ENCODE results near the gene HES1. TPM values are rescaled to one million over a fixed set of nuclear protein-coding genes. Genes with fewer than 3 reads are reported as not detected.
"Not testable (repeated sequence)": the region's sequence is repeated elsewhere in the genome, so short reads cannot be mapped to it uniquely, and the experiment has no call there.

The HES1 gene
- total RNA-seq, 2 experiments from 2014 or later, result 0.28 to 0.35 TPM

DNA sequence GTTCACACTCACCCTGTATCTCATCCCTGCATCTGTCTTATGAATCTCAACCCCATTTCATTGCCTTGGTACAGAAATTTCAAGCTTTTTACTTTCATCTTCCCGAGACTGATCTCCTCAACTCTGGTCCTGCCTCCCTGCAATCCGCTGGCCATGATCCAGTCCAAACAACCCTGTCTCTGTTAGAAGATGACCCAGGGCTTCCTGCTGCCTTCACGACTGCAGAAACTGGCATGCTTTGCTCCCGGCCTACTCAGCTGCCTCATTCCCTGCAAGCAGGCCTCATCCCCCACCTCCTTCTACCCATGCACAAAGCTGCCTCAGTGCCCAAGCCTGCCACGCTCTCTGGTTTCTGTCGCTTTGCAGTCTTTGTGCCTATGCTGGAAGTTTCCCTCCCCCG lies 12.4 kb downstream of the HES1 start:
- Mint-ChIP-seq H3K36me3 (no peaks in the 10 kb centered on the region), H3K4me1 (no peaks in the 10 kb centered on the region), H3K27ac (no peak overlapping the region), H3K27me3 (peaks cover 56% of the 10 kb centered on the region), H3K4me3 (no peak overlapping the region), H3K9me3 (ENCODE audit: low read depth) (no peaks in the 10 kb centered on the region)
- ATAC-seq (no peak), DNase-seq (no peak)
- CTCF ChIA-PET, result no interaction called here

DNA sequence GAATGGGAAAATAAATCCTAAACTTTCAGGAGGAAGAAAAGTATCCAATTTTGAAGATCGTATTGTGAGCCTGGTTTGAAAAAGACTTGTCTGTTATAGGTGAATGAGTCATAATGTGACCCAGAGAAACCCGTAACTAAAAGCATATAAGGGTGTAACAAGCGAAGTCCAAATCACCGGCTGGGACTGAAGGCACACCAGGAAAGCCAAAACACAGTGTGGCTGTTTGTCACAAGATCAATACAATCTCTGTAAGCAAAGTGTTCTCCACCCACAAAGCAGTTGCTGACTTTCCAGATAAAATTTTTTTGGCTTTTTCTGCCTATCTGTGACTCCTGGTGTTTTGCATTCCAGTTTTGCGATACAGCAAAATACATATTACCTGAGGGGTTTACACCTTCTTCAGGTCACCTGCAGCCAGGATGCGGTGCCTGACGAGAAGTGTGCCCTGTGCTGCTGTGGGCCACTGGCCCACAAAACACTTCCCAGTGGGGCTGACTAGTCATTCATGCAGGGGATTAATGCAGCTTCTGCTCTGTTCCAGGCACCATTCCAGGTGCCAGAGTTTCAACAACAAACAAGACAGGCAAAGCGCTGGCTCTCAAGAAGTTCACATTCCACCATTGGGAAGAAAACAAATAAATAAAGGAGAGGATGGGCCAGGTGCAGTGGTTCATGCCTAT lies 14.4 kb downstream of the HES1 start:
- DNase-seq (no peak), ATAC-seq (no peak)
- CTCF ChIA-PET, result no interaction called here
- H3K27me3 Mint-ChIP-seq, result peaks cover 56% of the 10 kb centered on the region
- no peak overlapping the region for H3K27ac Mint-ChIP-seq
- no peak overlapping the region for H3K4me3 Mint-ChIP-seq
- H3K4me1 Mint-ChIP-seq, result no peaks in the 10 kb centered on the region
- H3K36me3 Mint-ChIP-seq, result no peaks in the 10 kb centered on the region
- H3K9me3 Mint-ChIP-seq (ENCODE audit: low read depth), result no peaks in the 10 kb centered on the region

DNA sequence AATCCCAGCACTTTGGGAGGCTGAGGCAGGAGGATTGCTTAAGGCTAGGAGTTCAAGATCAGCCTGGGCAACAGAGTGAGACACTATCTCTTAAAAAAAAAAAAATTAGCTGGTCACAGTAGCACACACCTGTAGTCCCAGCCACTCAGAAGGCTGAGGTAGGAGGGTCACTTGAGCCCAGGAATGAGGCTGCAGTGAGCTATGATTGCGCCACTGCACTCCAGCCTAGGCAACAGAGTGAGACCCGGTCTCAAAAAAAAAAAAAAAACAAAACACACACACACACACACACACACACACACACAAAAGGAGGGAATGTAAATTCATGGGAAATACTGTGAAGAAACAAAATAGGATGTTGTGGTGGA lies 15.0 kb downstream of the HES1 start:
- H3K27ac Mint-ChIP-seq; H3K36me3 Mint-ChIP-seq; DNase-seq; H3K4me3 Mint-ChIP-seq; H3K9me3 Mint-ChIP-seq (ENCODE audit: low read depth); H3K4me1 Mint-ChIP-seq; CTCF ChIA-PET; ATAC-seq: not testable (repeated sequence)
- peaks cover 52% of the 10 kb centered on the region for H3K27me3 Mint-ChIP-seq

DNA sequence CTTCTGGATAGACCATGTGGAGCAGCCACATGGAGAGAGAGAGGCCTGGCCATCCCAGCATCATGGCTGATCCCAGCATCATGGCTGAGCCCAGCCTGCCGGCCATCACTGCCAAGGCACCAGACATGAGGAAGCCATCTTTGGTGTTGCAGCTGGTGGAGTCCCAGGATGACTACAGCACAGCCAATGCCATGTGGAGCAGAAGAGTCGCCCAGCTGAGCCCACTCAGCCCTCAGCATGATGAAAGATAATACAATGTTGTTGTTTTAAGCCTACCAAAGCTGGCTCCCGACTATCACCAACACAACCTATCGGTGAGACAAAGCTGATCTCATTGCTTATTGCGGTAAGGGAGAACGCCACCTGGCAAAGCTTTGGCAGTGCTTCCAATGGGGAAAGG lies 18.4 kb downstream of the HES1 start:
- DNase-seq (no peak), ATAC-seq (no peak)
- Mint-ChIP-seq H3K27me3 (peaks cover 57% of the 10 kb centered on the region), H3K36me3 (no peaks in the 10 kb centered on the region), H3K4me1 (no peaks in the 10 kb centered on the region), H3K9me3 (ENCODE audit: low read depth) (no peaks in the 10 kb centered on the region), H3K27ac (no peak overlapping the region), H3K4me3 (no peak overlapping the region)
- CTCF ChIA-PET, result interaction anchor here (1.1 kb wide), 1 partner anchor 13 kb away, joined by 3 read pairs; no protein-coding TSS in a partner anchor

DNA sequence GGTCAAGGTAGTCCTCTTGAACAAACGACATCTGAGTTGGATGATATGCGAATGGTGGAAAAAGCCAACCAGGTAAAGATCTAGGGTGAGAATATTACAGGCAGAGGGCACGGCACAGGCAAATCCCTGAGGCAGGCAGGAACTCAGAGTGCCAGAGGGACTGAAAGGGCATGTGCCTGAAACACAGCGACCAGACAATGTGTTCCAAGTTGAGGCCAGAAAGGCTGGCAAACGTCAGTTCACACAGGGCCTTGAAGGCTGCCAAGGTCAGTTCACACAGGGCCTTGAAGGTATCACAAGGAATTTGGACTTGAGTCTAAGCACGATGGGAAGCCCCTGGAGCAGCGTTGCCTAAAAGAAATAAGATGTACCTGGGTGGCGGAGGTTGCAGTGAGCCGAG lies 20.1 kb downstream of the HES1 start:
- Mint-ChIP-seq H3K36me3 (no peaks in the 10 kb centered on the region), H3K9me3 (ENCODE audit: low read depth) (no peaks in the 10 kb centered on the region), H3K4me3 (no peak overlapping the region), H3K27me3 (peaks cover 55% of the 10 kb centered on the region), H3K4me1 (no peaks in the 10 kb centered on the region), H3K27ac (no peak overlapping the region)
- CTCF ChIA-PET, result no interaction called here
- DNase-seq (no peak), ATAC-seq (no peak)

DNA sequence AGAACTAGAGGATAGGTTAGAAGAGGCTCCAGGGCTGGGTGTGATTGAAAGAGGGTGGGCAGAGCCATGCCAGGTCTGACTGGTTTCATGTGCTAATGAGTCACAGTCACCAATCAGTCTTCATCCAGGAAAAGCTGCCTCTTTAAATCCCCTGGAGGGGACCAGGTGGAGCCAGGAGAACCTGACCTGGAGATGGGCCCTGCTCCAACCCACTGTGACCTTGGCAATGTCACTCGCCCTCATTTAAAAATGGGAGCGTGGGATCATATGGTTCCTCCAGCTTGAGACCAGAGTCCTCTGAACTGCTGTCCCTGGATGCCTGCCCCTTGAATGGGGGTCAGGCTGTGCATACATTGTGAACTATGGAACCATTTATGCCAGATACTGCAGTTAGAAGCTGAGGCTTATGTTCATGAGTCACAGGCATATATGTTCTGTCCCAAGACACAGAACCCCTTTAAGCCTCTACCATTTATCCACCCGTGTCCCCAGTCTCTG lies 23.0 kb downstream of the HES1 start:
- Mint-ChIP-seq H3K27ac (no peak overlapping the region), H3K27me3 (peaks cover 63% of the 10 kb centered on the region), H3K4me1 (no peaks in the 10 kb centered on the region), H3K9me3 (ENCODE audit: low read depth) (no peaks in the 10 kb centered on the region), H3K4me3 (no peak overlapping the region), H3K36me3 (no peaks in the 10 kb centered on the region)
- CTCF ChIA-PET, result no interaction called here
- no peak for DNase-seq
- ATAC-seq, result no peak

DNA sequence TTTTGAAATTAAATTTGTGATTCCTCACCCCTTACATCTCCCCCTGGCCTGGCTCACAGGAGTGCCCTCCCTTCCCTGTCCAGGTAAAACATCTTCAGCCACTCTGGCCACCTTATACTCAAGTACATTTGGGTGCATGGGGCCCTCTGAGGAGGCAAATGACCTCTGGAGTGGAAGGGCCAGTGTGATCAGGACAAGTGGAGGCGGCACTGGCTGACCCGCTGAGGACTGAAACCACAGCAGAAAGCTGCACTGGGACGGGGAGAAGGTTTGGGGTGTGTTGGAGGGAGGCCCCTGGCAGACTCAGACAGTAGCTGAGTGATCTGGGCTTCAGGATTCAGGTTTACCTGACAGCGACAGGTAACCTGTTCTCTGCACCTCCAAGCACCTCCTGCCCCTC lies 24.2 kb downstream of the HES1 start:
- peaks cover 64% of the 10 kb centered on the region for H3K27me3 Mint-ChIP-seq
- no peaks in the 10 kb centered on the region for H3K4me1 Mint-ChIP-seq
- H3K9me3 Mint-ChIP-seq (ENCODE audit: low read depth), result no peaks in the 10 kb centered on the region
- H3K27ac Mint-ChIP-seq, result no peak overlapping the region
- ATAC-seq (no peak), DNase-seq (no peak)
- H3K4me3 Mint-ChIP-seq, result no peak overlapping the region
- CTCF ChIA-PET, result no interaction called here
- H3K36me3 Mint-ChIP-seq, result no peaks in the 10 kb centered on the region

DNA sequence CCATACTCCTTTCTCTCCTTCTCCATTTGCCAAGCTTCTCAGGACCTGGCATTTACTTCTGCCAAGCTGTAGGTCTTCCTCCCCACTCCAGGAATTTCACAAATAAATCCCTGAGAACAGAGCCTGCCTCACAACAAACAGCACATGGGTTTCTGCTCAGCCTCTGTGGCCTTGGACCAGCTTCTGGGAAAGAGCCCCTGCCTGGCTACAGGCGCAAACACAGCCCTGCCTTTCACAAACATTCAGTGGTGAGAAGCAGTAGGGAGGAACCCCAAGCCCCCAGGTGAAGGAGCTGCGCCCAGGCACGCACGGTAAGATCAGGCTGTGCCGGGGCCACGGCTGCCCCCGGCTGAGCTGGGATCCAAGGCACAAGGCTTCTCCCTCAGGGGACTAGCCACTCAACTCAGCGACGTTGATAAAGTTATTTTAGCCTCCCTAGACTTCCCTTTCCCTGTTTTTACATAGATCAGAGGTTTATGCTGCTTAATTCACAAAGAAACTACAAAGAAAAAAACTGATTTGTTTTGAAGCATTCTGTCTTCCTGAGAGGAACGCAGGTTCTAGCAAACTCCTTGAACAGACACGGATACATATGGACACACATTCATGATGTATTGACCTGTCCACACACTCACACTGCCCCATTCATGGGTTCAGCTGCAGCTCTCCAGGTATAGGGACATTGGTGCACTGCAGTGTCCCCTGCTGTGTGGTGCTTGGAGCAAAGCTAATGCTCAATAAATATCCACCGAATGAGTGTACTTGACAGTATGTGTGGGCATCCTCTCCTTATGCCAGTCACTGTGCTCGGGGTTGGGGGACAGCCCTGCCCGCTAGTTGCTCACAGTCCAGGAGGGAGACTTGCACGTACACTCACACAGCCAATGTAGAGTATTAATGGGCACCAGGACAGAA lies 25.4 kb downstream of the HES1 start:
- no peaks in the 10 kb centered on the region for H3K9me3 Mint-ChIP-seq (ENCODE audit: low read depth)
- H3K27me3 Mint-ChIP-seq, result peaks cover 69% of the 10 kb centered on the region
- no peak overlapping the region for H3K27ac Mint-ChIP-seq
- H3K4me1 Mint-ChIP-seq, result no peaks in the 10 kb centered on the region
- no peaks in the 10 kb centered on the region for H3K36me3 Mint-ChIP-seq
- no peak overlapping the region for H3K4me3 Mint-ChIP-seq
- ATAC-seq (no peak), DNase-seq (no peak)
- CTCF ChIA-PET, result no interaction called here

DNA sequence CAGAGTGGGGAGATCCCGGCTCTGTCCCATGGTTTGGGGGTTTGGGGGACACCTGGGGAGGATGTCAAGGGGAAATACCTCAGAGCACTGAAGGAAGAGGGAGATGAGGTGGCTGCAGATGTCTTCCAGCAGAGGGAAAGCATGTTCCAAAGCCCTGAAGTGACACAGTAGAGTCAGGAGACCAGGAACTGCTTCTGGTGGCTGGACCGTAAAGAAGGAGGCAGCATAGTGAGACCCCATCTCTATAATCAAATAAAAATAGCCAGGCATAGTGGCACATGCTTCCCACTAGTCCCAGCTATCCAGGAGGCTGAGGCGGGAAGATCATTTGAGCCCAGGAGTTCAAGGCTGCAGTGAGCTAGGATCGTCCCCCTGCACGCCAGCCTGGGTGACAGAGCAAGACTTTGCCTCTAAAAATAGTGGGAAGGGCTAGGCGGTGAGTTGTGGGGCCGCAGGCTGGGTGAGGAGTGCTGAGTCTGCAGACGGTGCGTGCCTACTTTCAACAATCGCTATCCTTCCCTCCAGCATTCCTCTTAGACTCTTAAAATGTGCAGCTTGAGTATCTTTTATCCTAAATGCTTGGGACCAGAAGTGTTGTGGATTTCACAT lies 26.2 kb downstream of the HES1 start:
- Mint-ChIP-seq H3K4me3 (no peak overlapping the region), H3K4me1 (no peaks in the 10 kb centered on the region), H3K27ac (no peak overlapping the region), H3K36me3 (no peaks in the 10 kb centered on the region), H3K9me3 (ENCODE audit: low read depth) (no peaks in the 10 kb centered on the region), H3K27me3 (peaks cover 70% of the 10 kb centered on the region)
- CTCF ChIA-PET, result no interaction called here
- no peak for DNase-seq
- ATAC-seq, result no peak

DNA sequence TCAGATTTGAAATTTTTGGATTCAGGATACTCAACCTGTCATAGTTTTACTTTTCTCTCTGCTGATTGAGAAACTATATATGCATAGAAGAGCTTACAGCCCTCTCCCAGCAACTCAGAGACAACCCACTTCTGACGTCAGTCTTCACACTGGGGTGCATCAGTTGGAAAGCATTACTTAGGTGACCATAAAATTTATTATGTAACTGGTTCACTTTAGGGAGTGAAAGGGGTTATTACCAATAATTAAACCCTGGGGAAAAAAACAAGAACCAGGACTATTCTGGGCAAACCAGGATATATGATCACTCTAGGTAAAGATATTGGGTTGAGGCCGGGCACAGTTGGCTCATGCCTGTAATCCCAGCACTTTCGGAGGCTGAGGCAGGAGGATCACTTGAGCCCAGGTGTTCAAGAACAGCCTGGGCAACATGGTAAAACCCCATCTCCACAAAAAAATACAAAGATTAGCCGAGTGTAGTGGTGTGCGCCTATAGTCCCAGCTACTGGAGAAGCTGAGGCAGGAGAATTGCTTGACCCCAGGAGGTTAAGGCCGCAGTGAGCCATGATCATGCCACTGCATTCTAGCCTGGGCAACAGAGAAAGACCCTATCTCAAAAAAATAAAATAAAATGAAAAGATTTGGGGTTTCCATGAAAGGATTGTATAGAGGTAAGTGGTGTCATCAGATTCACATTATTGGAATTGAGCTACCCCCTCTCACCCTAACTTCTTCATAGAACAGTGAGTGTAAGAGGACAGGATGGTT lies 27.1 kb downstream of the HES1 start:
- no peak overlapping the region for H3K27ac Mint-ChIP-seq
- no peak for DNase-seq
- no peak for ATAC-seq
- H3K4me3 Mint-ChIP-seq, result no peak overlapping the region
- peaks cover 77% of the 10 kb centered on the region for H3K27me3 Mint-ChIP-seq
- H3K4me1 Mint-ChIP-seq, result no peaks in the 10 kb centered on the region
- CTCF ChIA-PET, result no interaction called here
- H3K9me3 Mint-ChIP-seq (ENCODE audit: low read depth), result no peaks in the 10 kb centered on the region
- H3K36me3 Mint-ChIP-seq, result no peaks in the 10 kb centered on the region

DNA sequence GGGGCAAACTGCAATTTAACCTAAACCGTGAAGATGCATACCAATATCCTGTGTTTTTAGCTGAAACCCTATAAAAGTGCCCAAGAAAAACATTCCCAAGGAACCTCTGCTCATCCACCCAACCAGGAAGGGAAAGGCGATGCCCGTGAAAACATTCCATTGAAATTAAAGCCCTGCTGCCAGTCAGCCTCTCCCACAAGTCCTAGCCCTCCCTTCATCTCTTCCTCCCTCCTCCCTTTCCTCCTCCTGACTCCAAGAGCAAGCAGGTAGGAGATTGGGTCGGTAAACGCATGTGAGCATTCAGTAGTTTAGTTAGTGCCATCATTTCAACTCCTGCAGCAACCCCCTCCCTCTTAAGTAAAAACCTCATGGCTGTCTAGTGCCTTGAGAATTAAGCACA lies 27.7 kb downstream of the HES1 start:
- CTCF ChIA-PET, result no interaction called here
- Mint-ChIP-seq H3K4me3 (no peak overlapping the region), H3K36me3 (no peaks in the 10 kb centered on the region), H3K4me1 (no peaks in the 10 kb centered on the region), H3K9me3 (ENCODE audit: low read depth) (no peaks in the 10 kb centered on the region), H3K27me3 (peaks cover 76% of the 10 kb centered on the region), H3K27ac (no peak overlapping the region)
- DNase-seq (no peak), ATAC-seq (no peak)

DNA sequence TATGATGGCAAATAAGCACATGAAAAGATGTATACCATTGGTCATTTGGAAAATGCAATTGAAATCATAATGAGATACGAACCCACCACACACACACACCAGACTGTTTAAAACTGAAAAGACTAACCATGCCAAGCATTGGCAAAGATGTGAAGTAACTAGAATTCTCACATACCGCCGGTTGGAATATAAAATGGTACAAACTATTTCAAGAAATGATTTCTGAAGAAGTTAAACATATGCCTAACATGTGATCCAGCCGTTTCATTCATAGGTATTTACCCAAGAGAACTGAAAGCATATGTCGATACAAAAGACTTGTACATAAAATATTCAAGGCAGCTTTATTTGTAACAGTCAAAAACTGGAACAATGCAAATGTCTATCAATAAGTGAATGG lies 28.9 kb downstream of the HES1 start:
- no peaks in the 10 kb centered on the region for H3K36me3 Mint-ChIP-seq
- H3K4me3 Mint-ChIP-seq, result no peak overlapping the region
- H3K27ac Mint-ChIP-seq, result no peak overlapping the region
- ATAC-seq, result no peak
- CTCF ChIA-PET, result no interaction called here
- no peaks in the 10 kb centered on the region for H3K9me3 Mint-ChIP-seq (ENCODE audit: low read depth)
- H3K4me1 Mint-ChIP-seq, result no peaks in the 10 kb centered on the region
- DNase-seq, result no peak
- H3K27me3 Mint-ChIP-seq, result peaks cover 83% of the 10 kb centered on the region

DNA sequence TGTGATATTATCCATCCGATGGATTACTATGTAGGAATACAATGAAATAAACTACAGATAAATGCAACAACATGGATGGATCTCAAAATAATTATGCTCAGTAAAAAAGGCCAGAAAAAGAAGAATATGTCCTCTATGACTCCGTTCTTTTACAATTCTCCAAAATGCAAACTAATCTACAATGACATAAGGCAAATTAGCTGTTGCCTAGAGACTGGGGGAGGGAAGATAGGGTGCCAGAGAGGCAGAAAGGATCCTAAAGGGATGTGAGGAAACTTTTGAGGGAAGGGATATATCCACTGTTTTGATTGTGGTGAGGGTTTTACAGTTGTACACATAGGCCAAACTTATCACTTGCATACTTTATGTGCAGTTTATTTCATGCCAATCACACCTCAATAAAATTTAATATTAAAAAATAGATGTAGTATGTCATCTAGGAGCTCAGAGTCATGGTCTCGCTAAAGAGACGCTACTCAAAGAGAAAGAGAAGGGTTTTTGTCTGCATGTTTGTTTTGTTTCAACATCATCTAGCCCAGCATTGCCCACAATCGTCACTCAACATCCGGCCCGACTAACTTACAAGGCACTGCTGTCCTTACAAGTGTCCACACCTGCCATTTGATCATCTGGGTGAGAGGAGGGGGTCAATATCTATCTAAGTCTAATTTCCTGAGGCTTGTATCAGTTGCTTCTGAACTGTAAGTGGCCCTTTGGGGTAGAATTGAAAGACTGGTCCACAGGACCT lies 29.5 kb downstream of the HES1 start:
- Mint-ChIP-seq H3K4me3 (no peak overlapping the region), H3K27me3 (peaks cover 83% of the 10 kb centered on the region), H3K9me3 (ENCODE audit: low read depth) (no peaks in the 10 kb centered on the region), H3K27ac (no peak overlapping the region), H3K36me3 (no peaks in the 10 kb centered on the region), H3K4me1 (no peaks in the 10 kb centered on the region)
- CTCF ChIA-PET, result no interaction called here
- DNase-seq (no peak), ATAC-seq (no peak)
